K562 (cell line): ENCODE results near the gene MBD3. TPM values are rescaled to one million over a fixed set of nuclear protein-coding genes. Genes with fewer than 3 reads are reported as not detected.

ENCODE experiments used
- ASH1L ChIP-seq: fragments of 450-650 bp; IDR thresholded peaks from 2 replicates; pipeline ENCODE4 v1.6.1; 2018; ENCODE audit warnings: borderline replicate concordance, mild to moderate bottlenecking, low read depth; ENCODE audit not compliant: partially characterized antibody
- E2F6 ChIP-seq, 2 experiments: IDR thresholded peaks; 2 replicates each; pipeline ENCODE4 v1.6.1; 2011; ENCODE audit warnings: borderline replicate concordance in 1 of 2, control low read depth in 1 of 2, low read depth in 1 of 2, low read length in 1 of 2, mild to moderate bottlenecking in 1 of 2, mixed read lengths in 1 of 2, moderate library complexity in 1 of 2; ENCODE audit not compliant: insufficient read depth in 1 of 2, insufficient read length in 1 of 2, poor library complexity in 1 of 2, severe bottlenecking in 1 of 2; ENCODE audit errors: extremely low read depth in 1 of 2
- POLR2A ChIP-seq: fragments of 450-650 bp; conservative IDR thresholded peaks from 2 replicates; pipeline ENCODE4 v1.6.1; 2016
- POLR2G ChIP-seq: fragments of 200-400 bp; formaldehyde crosslinking; IDR thresholded peaks from 2 replicates; pipeline ENCODE4 v1.6.1; 2017; ENCODE audit warnings: low read depth, mild to moderate bottlenecking, antibody characterized with exemption, low read length, moderate library complexity
- ZBTB11 ChIP-seq, 3 experiments: fragments of 200-800 bp in 1 of 3; fragments of 250-450 bp in 1 of 3; fragments of 450-650 bp in 1 of 3; sonication (Bioruptor Pico) in 1 of 3; sonication (Bioruptor generic) in 1 of 3; formaldehyde crosslinking in 1 of 3; IDR thresholded peaks; 2 replicates each; pipeline versions ENCODE4 v1.6.1 to v1.8.0; 2016 to 2022; ENCODE audit warnings: mild to moderate bottlenecking in 2 of 3, missing genetic modification characterization in 2 of 3, missing compliant biosample characterization in 1 of 3, moderate library complexity in 1 of 3
- ZNF76 ChIP-seq: fragments of 250-450 bp; sonication (Bioruptor Pico); IDR thresholded peaks from 2 replicates; pipeline ENCODE4 v1.4.0; 2020; ENCODE audit warnings: mild to moderate bottlenecking, moderate library complexity, borderline replicate concordance
- polyA plus RNA-seq, 8 experiments: library from polyadenylated mRNA; depleted of rRNA in 4 of 8; stranded (reverse) in 5 of 8; unstranded in 3 of 8; fragments of >200 nt; fragmentation: Nextera tagmentation in 2 of 8; fragmentation: Illumina TruSeq in 1 of 8; extraction: Ambion mirVana in 2 of 8; extraction: Trizol in 1 of 8; gene quantifications; 2 replicates each; pipeline versions ENCODE4 v1.2.1 to v1.2.3, GENCODE V29; 2011 to 2014; ENCODE audit warnings: inconsistent platforms in 1 of 8, missing spikeins in 1 of 8
- total RNA-seq, 7 experiments: library from RNA; depleted of rRNA in 6 of 7; stranded (reverse); fragments of >200 nt in 6 of 7; fragmentation: Illumina TruSeq in 2 of 7; extraction: Trizol in 2 of 7; gene quantifications; 2 replicates each; pipeline versions ENCODE4 v1.2.1 to v1.2.3, GENCODE V29; 2011 to 2021; ENCODE audit warnings: low replicate concordance in 1 of 7

Gene MBD3
- total and polyA plus RNA-seq, 9 of the 15 experiments (the other 6 are each of a cell fraction or from before 2014, with no cell fraction given), result 0.24 to 137 (median 30.9) TPM

- TF ChIP-seq ZBTB11 (CRISPR knock-in tag; IDR thresholded peaks at IDR 0.05) (no peak), ZNF76 (CRISPR knock-in tag) (no peak), POLR2A (peak; percentile 53), POLR2G (peak; percentile 73), E2F6 (IDR thresholded peaks at IDR 0.05; ENCODE audit: borderline replicate concordance in 1 of 2, extremely low read depth in 1 of 2, insufficient read depth in 1 of 2, insufficient read length in 1 of 2, low read depth in 1 of 2, low read length in 1 of 2, poor library complexity in 1 of 2, severe bottlenecking in 1 of 2) (no peak), ASH1L (no peak)
Measured at GRCh38 chr19:1608359-1609102, 15.9 kb upstream of the MBD3 start (continued).
